Hypothalamus (tissue), 51 donors: ENCODE data around the gene HCFC1R1.

ENCODE experiments used
- DNase-seq, 51 donors: peaks; one replicate each; lab custom pipeline; 2025; lab: John Stamatoyannopoulos, UW

Gene HCFC1R1

GRCh38 chr16:3004319-3004718 is 19.4 kb downstream of the HCFC1R1 start:
- DNase-seq, result no peak

DNA sequence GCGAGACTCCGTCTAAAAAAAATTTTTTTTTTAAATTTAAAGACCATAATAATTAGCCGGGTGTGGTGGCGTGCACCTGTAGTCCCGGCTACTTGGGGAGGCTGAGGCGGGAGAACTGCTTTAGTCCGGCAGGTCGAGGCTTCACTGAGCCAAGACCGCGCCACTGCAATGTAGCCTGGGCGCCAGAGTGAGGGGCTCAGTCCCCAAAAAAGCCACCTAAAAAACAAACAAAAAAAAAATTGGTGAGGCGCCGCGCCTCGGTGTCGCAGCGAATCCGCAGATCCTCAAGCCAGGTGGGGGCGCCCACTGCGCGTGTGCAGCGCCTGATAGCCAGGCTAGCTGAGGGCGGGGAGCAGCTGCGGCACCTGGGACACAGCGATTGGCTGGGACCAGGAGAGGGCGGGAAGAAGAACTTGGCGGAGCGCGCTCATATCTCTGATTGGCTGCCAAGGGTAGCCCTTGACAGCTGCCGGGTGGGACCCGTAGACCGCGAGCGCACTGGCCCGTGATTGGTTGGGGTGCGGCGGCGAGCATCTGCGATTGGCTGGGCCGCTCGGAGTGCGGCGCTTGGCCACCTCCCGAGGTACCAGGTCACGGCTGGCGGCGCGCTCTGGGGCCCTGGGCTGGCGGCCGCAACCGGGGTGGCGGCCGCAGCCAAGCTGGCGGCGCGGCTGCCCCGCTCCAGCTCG is 20.0 kb downstream of the HCFC1R1 start:
- peak; percentile 38 to 99 (median 95) for DNase-seq

GRCh38 chr16:3001316-3001715 is 22.4 kb downstream of the HCFC1R1 start:
- DNase-seq, result no peak

- no peak for DNase-seq
Observed at GRCh38 chr16:3000540-3000939, 23.2 kb downstream of the HCFC1R1 start.

DNA sequence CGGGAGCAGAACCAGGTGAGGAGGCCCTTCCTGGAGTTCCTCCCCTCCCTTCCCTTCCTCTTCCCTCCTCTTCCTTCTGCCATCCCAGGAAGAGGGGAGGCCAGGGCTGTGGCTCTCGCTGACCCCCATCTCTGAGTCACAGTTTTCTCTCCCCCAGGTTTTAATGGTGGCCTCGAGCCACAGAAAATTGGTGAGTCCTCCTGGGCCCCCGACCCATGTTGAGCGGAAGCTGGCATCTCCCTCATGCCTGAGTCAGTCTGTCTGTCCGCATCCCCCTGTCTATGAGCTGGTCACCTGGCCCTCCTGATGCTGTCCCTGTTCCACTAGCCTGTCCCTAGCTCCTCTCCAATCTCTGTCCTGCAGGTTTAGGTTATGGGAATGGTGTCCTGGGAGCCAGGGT is 23.8 kb downstream of the HCFC1R1 start:
- DNase-seq, result no peak

GRCh38 chr16:2996298-2996697 is 27.4 kb downstream of the HCFC1R1 start:
- no peak for DNase-seq

DNA sequence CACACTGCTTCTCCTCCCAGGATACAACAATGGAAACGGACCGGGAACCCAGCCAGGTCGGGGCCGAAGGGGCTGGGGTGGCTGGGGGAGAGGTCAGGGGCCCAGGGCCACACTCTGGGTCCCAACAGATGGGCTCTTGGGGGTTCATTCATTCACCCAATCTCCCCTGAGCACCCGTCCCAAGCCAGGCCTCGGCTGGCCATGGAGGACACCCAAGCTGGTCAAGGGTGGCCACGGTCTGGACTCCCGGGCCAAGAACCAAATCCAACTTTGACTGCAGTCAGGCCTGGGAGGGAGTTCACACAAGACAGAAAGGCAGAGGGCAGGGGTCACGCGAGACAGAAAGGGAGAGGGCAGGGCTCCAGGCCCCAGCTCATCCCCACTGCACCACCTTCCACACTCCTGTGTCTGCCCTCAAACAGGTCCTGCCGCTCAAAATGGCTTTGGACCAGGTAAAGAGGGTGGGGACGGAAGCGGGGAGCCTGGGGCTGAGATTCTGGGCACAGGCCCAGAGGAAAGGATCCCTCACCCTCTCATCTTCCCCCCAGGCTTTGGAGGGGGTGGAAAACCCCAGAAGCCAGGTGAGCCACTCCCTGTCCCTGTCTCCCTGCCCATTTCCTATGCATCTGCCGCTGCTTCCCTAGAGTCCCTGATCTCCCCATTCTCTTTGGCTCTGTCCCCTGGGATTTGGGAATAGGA is 31.2 kb downstream of the HCFC1R1 start:
- no peak for DNase-seq

GRCh38 chr16:2991566-2992261 is 32.0 kb downstream of the HCFC1R1 start:
- no peak for DNase-seq

DNA sequence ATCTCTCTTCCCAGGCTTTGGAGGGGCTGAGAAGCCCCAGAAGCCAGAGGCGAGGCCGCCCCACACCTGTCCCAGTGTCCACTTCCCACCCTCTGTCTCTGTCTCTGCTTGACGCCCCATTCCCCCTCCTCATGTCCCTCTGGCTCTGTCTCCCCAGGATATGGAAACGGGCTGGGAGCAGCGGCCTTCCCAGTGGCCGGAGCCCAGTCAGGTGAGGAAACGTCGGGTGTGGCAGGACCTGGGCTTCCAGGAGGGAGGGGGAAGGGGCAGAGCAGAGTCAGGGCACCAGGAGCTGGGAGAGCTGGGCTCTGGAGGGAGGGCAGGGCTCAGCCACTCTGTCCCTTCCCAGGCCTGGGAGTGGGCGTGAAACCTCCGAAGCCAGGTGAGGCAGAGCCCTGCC is 32.9 kb downstream of the HCFC1R1 start:
- no peak for DNase-seq

GRCh38 chr16:2988590-2989099 is 35.1 kb downstream of the HCFC1R1 start:
- no peak for DNase-seq

GRCh38 chr16:2987833-2988232 is 35.9 kb downstream of the HCFC1R1 start:
- DNase-seq, result no peak

GRCh38 chr16:2987286-2987685 is 36.5 kb downstream of the HCFC1R1 start:
- DNase-seq, result no peak

DNA sequence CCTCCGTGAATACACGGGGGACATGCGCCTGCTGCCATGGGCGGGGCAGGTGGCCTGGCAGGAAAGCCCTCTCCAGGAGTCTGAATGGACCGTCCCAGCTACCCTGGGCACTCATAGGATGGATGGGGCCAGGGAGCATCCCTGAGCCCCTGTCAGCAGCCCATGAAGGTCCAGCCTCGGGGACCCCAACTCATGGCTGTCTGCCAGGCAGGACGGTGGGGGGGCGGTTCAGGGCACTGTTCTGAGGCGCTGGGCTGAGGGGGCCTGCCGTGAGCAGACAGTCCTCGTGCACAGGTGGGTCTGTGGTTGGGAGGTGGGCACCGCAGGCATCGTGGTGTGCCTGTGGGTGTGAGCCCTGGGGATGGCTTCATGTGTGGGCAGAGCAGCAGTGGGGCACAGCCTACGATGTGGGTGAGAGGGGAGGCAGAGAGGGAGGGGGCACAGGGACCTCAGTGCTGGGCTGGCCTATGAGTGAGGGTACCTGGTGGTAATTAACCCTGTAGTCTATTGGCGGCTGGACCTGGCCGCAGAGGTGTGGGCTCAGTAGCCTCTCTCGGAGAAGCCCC is 37.0 kb downstream of the HCFC1R1 start:
- no peak for DNase-seq

GRCh38 chr16:2985893-2986355 is 37.8 kb downstream of the HCFC1R1 start:
- no peak for DNase-seq

GRCh38 chr16:2985462-2985861 is 38.3 kb downstream of the HCFC1R1 start:
- DNase-seq, result no peak

- DNase-seq, result peak in 46 of 51 donors; percentile 20 to 87 (median 66)
Observed at GRCh38 chr16:2983706-2984136, 40.0 kb downstream of the HCFC1R1 start.

DNA sequence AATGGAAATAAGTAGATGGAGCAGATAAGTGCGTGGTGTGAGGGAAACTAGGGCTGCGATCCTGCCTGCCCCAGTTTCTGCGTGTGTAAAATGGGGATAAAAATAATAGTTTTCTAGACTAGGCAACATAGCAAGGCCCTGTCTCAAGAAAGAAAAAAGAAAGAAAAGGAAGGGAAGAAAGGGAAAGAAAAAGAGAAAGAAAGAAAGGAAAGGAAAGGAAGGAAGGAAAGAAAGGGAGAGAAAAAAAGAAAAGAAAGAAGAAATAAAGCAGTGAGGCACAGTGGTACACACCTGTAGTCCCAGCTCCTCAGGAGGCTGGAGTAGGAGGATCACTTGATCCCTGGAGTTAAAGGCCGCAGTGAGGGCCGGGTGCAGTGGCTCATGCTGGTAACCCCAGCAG is 41.3 kb downstream of the HCFC1R1 start:
- no peak for DNase-seq

GRCh38 chr16:2981899-2982250 is 41.9 kb downstream of the HCFC1R1 start:
- no peak for DNase-seq

GRCh38 chr16:2981177-2981898 is 42.4 kb downstream of the HCFC1R1 start:
- no peak for DNase-seq
